H1 (cell line): ENCODE results near the gene FRMD5. TPM values are rescaled to one million over a fixed set of nuclear protein-coding genes. Genes with fewer than 3 reads are reported as not detected.

Source experiments
- CTCF ChIA-PET: fragments of 300-600 bp; sonication (Branson Sonifier 250); formaldehyde crosslinking; loops from one replicate; lab custom pipeline; 2021; ENCODE audit not compliant: partially characterized antibody; lab: Charles Lee
- POLR2A ChIA-PET: fragments of 300-600 bp; sonication (Branson Sonifier 250); formaldehyde crosslinking; loops from one replicate; lab custom pipeline; 2021; ENCODE audit warnings: inconsistent platforms; ENCODE audit not compliant: partially characterized antibody; lab: Charles Lee
- DNase-seq, 2 experiments: peaks; one replicate each; pipeline versions ENCODE4 v3.0.0 to v3.0.0-alpha.2; 2010 to 2022; ENCODE audit warnings: low spot score in 2 of 2, low read depth in 1 of 2, mixed read lengths in 1 of 2
- FAIRE-seq: peaks from 2 replicates; lab custom pipeline; 2011; peaks lifted over from hg19 to GRCh38; lab: Jason Lieb, UNC
- H2AFZ ChIP-seq: 2 replicates; pipeline ENCODE4 v1.8.1; 2012; ENCODE audit warnings: low read length, inconsistent platforms
- H2AK5ac ChIP-seq: 2 replicates; pipeline ENCODE4 v1.6.1; 2013; ENCODE audit warnings: low read depth, low read length
- H2BK120ac ChIP-seq: replicated peaks from 2 replicates; pipeline ENCODE3; 2013; ENCODE audit warnings: low read depth, low read length, inconsistent platforms
- H2BK12ac ChIP-seq: 2 replicates; pipeline ENCODE4 v1.6.1; 2013; ENCODE audit warnings: low read depth, low read length
- H2BK15ac ChIP-seq: 2 replicates; pipeline ENCODE4 v1.6.1; 2013; ENCODE audit warnings: low read length
- H2BK20ac ChIP-seq: 2 replicates; pipeline ENCODE4 v1.6.1; 2013; ENCODE audit warnings: low read length
- H2BK5ac ChIP-seq: 2 replicates; pipeline ENCODE4 v1.6.1; 2013; ENCODE audit warnings: low read depth, low read length
- H3K14ac ChIP-seq: 2 replicates; pipeline ENCODE4 v1.6.1; 2013; ENCODE audit warnings: inconsistent platforms; ENCODE audit not compliant: insufficient read length
- H3K18ac ChIP-seq: 2 replicates; pipeline ENCODE4 v1.6.1; 2013; ENCODE audit warnings: low read length; ENCODE audit errors: extremely low read depth
- H3K23ac ChIP-seq: 2 replicates; pipeline ENCODE4 v1.6.1; 2013; ENCODE audit warnings: inconsistent platforms; ENCODE audit not compliant: insufficient read length
- H3K23me2 ChIP-seq: 2 replicates; pipeline ENCODE4 v1.6.1; 2013; ENCODE audit warnings: low read depth, low read length
- H3K27ac ChIP-seq: 2 replicates; pipeline ENCODE4 v1.6.1; 2011; ENCODE audit warnings: low read depth, low read length, inconsistent platforms
- H3K27me3 ChIP-seq, 4 experiments: replicated peaks in 1 of 4; 1 replicate in 1 of 4; 2 replicates in 3 of 4; pipeline versions ENCODE4 v1.6.1 to v1.8.1; 2011 to 2013; ENCODE audit warnings: low read length in 3 of 4, mild to moderate bottlenecking in 3 of 4, inconsistent platforms in 2 of 4, mixed read lengths in 2 of 4, moderate library complexity in 1 of 4; ENCODE audit not compliant: control insufficient read depth in 3 of 4, insufficient read depth in 3 of 4; ENCODE audit errors: extremely low read depth in 1 of 4
- H3K36me3 ChIP-seq, 4 experiments: 2 replicates each; pipeline versions ENCODE4 v1.6.1 to v1.8.1; 2011 to 2013; ENCODE audit warnings: mild to moderate bottlenecking in 4 of 4, low read length in 3 of 4, moderate library complexity in 2 of 4, control low read depth in 1 of 4, inconsistent platforms in 1 of 4; ENCODE audit not compliant: insufficient read depth in 4 of 4, control insufficient read depth in 2 of 4
- H3K4ac ChIP-seq: replicated peaks from 2 replicates; pipeline ENCODE3; 2013; ENCODE audit warnings: low read length, low read depth, mixed read lengths, inconsistent platforms; ENCODE audit not compliant: insufficient read length
- H3K4me1 ChIP-seq, 4 experiments: replicated peaks in 1 of 4; 1 replicate in 1 of 4; 2 replicates in 3 of 4; pipeline versions ENCODE4 v1.6.1 to v1.8.1; 2011 to 2013; ENCODE audit warnings: low read length in 3 of 4, inconsistent platforms in 2 of 4, mixed read lengths in 1 of 4; ENCODE audit not compliant: insufficient read depth in 4 of 4, control insufficient read depth in 3 of 4
- H3K4me2 ChIP-seq, 2 experiments: 2 replicates each; pipeline versions ENCODE4 v1.6.1 to v1.8.1; 2011 to 2013; ENCODE audit warnings: low read depth in 2 of 2, low read length in 2 of 2, control low read depth in 1 of 2, inconsistent platforms in 1 of 2, mild to moderate bottlenecking in 1 of 2; ENCODE audit not compliant: insufficient read depth in 1 of 2
- H3K4me3 ChIP-seq, 4 experiments: fragments of 200-600, 300-600 bp in 1 of 4; sonication (generic), shearing (Covaris generic), sonication (Bioruptor Twin) in 1 of 4; 2 replicates each; pipeline versions ENCODE4 v1.5.1 to v1.8.1; 2011 to 2016; ENCODE audit warnings: low read length in 4 of 4, low read depth in 3 of 4, control low read depth in 2 of 4, inconsistent platforms in 2 of 4, mild to moderate bottlenecking in 2 of 4, mixed read lengths in 1 of 4, moderate library complexity in 1 of 4; ENCODE audit not compliant: insufficient read depth in 2 of 4; ENCODE audit errors: extremely low read depth in 1 of 4
- H3K56ac ChIP-seq: replicated peaks from 2 replicates; pipeline ENCODE3; 2013; ENCODE audit warnings: low read depth, mild to moderate bottlenecking, mixed read lengths, low read length, inconsistent platforms; ENCODE audit not compliant: insufficient read length
- H3K79me1 ChIP-seq: 2 replicates; pipeline ENCODE4 v1.6.1; 2013; ENCODE audit warnings: low read depth, low read length, control low read depth
- H3K79me2 ChIP-seq, 2 experiments: 2 replicates each; pipeline versions ENCODE4 v1.6.1 to v1.8.1; 2012 to 2013; ENCODE audit warnings: low read length in 2 of 2, mild to moderate bottlenecking in 2 of 2, inconsistent platforms in 1 of 2; ENCODE audit not compliant: insufficient read depth in 2 of 2, control insufficient read depth in 1 of 2
- H3K9ac ChIP-seq, 4 experiments: replicated peaks in 1 of 4; 1 replicate in 1 of 4; 2 replicates in 3 of 4; pipeline versions ENCODE4 v1.6.1 to v1.8.1; 2011 to 2013; ENCODE audit warnings: low read depth in 3 of 4, low read length in 3 of 4, control low read depth in 2 of 4, mild to moderate bottlenecking in 2 of 4, moderate library complexity in 2 of 4, inconsistent platforms in 1 of 4; ENCODE audit errors: extremely low read depth in 1 of 4
- H3K9me3 ChIP-seq, 2 experiments: 2 replicates each; pipeline versions ENCODE4 v1.6.1 to v1.8.1; 2012 to 2013; ENCODE audit warnings: mild to moderate bottlenecking in 2 of 2, moderate library complexity in 2 of 2, control low read depth in 1 of 2, inconsistent platforms in 1 of 2, low read depth in 1 of 2, low read length in 1 of 2, mixed read lengths in 1 of 2; ENCODE audit not compliant: insufficient read depth in 2 of 2
- H4K20me1 ChIP-seq, 2 experiments: replicated peaks in 1 of 2; 2 replicates each; pipeline versions ENCODE3 to v1.8.1; 2011 to 2013; ENCODE audit warnings: inconsistent platforms in 2 of 2, low read length in 2 of 2, mild to moderate bottlenecking in 1 of 2; ENCODE audit not compliant: insufficient read depth in 2 of 2, control insufficient read depth in 1 of 2
- H4K5ac ChIP-seq: 2 replicates; pipeline ENCODE4 v1.6.1; 2013; ENCODE audit warnings: low read length, low read depth, mixed read lengths, inconsistent platforms; ENCODE audit not compliant: insufficient read length
- H4K8ac ChIP-seq: 2 replicates; pipeline ENCODE4 v1.8.0; 2013; ENCODE audit warnings: mild to moderate bottlenecking, moderate library complexity, low read length, inconsistent platforms; ENCODE audit not compliant: insufficient read depth; ENCODE audit errors: extremely low read depth
- H4K91ac ChIP-seq: replicated peaks from 2 replicates; pipeline ENCODE3; 2013; ENCODE audit warnings: low read length, mixed read lengths, inconsistent platforms; ENCODE audit not compliant: insufficient read length
- BRCA1 ChIP-seq: IDR thresholded peaks from 2 replicates; pipeline ENCODE4 v1.6.1; 2012; ENCODE audit warnings: low read depth, low read length, improper control_type of control experiment
- CREB1 ChIP-seq: IDR thresholded peaks from 2 replicates; pipeline ENCODE4 v1.6.1; 2012; ENCODE audit warnings: inconsistent platforms
- CTCF ChIP-seq, 3 experiments: IDR thresholded peaks; 1 replicate in 2 of 3; 2 replicates in 1 of 3; pipeline versions ENCODE4 v1.5.1 to v1.6.1; 2011; ENCODE audit warnings: low read length in 3 of 3, mild to moderate bottlenecking in 3 of 3, inconsistent platforms in 2 of 3, low read depth in 1 of 3, moderate library complexity in 1 of 3; ENCODE audit not compliant: insufficient read depth in 1 of 3; ENCODE audit errors: control extremely low read depth in 1 of 3
- EZH2 ChIP-seq: fragments of 200-600 bp; sonication (generic); IDR thresholded peaks from 2 replicates; pipeline ENCODE4 v1.7.1; 2012; ENCODE audit warnings: low read depth, mild to moderate bottlenecking, moderate library complexity, low read length, inconsistent platforms; ENCODE audit not compliant: severe bottlenecking
- KDM5A ChIP-seq: fragments of 200-600 bp; IDR thresholded peaks from 2 replicates; pipeline ENCODE4 v1.7.1; 2012; ENCODE audit warnings: mild to moderate bottlenecking, low read length, inconsistent platforms, mixed read lengths
- POLR2A ChIP-seq, 2 experiments: IDR thresholded peaks; 1 replicate in 1 of 2; 2 replicates in 1 of 2; pipeline ENCODE4 v1.6.1; 2011; ENCODE audit warnings: low read depth in 2 of 2, low read length in 2 of 2, mild to moderate bottlenecking in 2 of 2; ENCODE audit errors: control extremely low read depth in 1 of 2
- RAD21 ChIP-seq, 2 experiments: IDR thresholded peaks in 1 of 2; conservative IDR thresholded peaks in 1 of 2; 2 replicates each; pipeline ENCODE4 v1.6.1; 2011; ENCODE audit warnings: low read depth in 2 of 2, low read length in 2 of 2, improper control_type of control experiment in 1 of 2, inconsistent platforms in 1 of 2, mild to moderate bottlenecking in 1 of 2, moderate library complexity in 1 of 2
- RBBP5 ChIP-seq: IDR thresholded peaks from 2 replicates; pipeline ENCODE4 v1.7.1; 2012; ENCODE audit warnings: low read depth, mild to moderate bottlenecking, inconsistent platforms, low read length, moderate library complexity, borderline replicate concordance
- USF2 ChIP-seq: IDR thresholded peaks from 2 replicates; pipeline ENCODE4 v1.6.1; 2011; ENCODE audit warnings: low read length, improper control_type of control experiment
- WGBS, 2 experiments: shearing (Covaris generic) in 1 of 2; methylation state at CpG; one replicate each; pipeline versions ENCODE4 v1.1.6 to v1.1.7; 2013 to 2015; ENCODE audit warnings: low lambda C conversion rate in 2 of 2, mixed read lengths in 2 of 2, inconsistent platforms in 1 of 2, low coverage in 1 of 2, missing lambda C conversion rate in 1 of 2; ENCODE audit not compliant: insufficient replicate concordance in 2 of 2, insufficient coverage in 1 of 2, insufficient read length in 1 of 2; ENCODE audit errors: extremely low coverage in 1 of 2, missing lambda C conversion rate in 1 of 2; 5-methylcytosine and 5-hydroxymethylcytosine counted together
- polyA plus RNA-seq, 7 experiments: library from polyadenylated mRNA; depleted of rRNA in 3 of 7; stranded (reverse) in 5 of 7; unstranded in 2 of 7; fragments of >200 nt in 5 of 7; fragments of 200-250 nt in 2 of 7; gene quantifications; 1 replicate in 5 of 7; 2 replicates in 1 of 7; 4 replicates in 1 of 7; pipeline versions ENCODE4 v1.2.1 to v1.2.3, GENCODE V29; 2011 to 2013; ENCODE audit warnings: missing spikeins in 2 of 7, mixed read lengths in 2 of 7
- total RNA-seq: library from RNA; stranded (reverse); fragmentation: NEBNext Ultra II Directional; extraction: Animal tissue kit (Norgen Biotek cat#: 25700); gene quantifications from 2 replicates; pipeline ENCODE4 v1.2.1, GENCODE V29; 2021

FRMD5 gene
- total and polyA plus RNA-seq, 2 of the 8 experiments (the other 6 are each of a cell fraction or from before 2014, with no cell fraction given): 10.1 to 12.6 TPM

GRCh38 chr15:43927203-43927602 lies 267.9 kb downstream of the FRMD5 start:
- Histone ChIP-seq H3K9me3 (no peaks in the 10 kb centered on the region), H3K36me3 (no peaks in the 10 kb centered on the region), H3K4me3 (peak overlapping the region in 1 of 4 experiments; percentile 34; a peak in 1 of 8 replicates), H3K79me2 (no peaks in the 10 kb centered on the region), H2AK5ac (peak overlapping the region; percentile 30; the same call in 1 of the 2 replicates), H3K4me2 (peak overlapping the region; percentile 36 to 47), H3K4me1 (peaks cover 26 to 51% (median 35%) of the 10 kb centered on the region in 4 experiments; a peak in 6 of 7 replicates), H4K20me1 (no peaks in the 10 kb centered on the region), H3K27ac (no peak overlapping the region; the same call in 1 of the 2 replicates), H4K8ac (no peak overlapping the region), H4K91ac (peak overlapping the region; percentile 30), H2AFZ (no peak overlapping the region), H2BK120ac (no peak overlapping the region), H3K18ac (no peak overlapping the region; the same call in 1 of the 2 replicates), H3K9ac (no peak overlapping the region), H2BK5ac (peak overlapping the region; percentile 57; the same call in 1 of the 2 replicates), H3K23me2 (no peaks in the 10 kb centered on the region; the same call in 1 of the 2 replicates), H3K23ac (no peak overlapping the region), H3K4ac (no peak overlapping the region), H4K5ac (no peak overlapping the region), H2BK20ac (peak overlapping the region; percentile 73; the same call in 1 of the 2 replicates), H3K27me3 (no peaks in the 10 kb centered on the region), H3K79me1 (no peaks in the 10 kb centered on the region), H2BK12ac (peak overlapping the region; percentile 18; the same call in 1 of the 2 replicates), H3K56ac (no peak overlapping the region), H2BK15ac (no peak overlapping the region), H3K14ac (no peak overlapping the region)
- DNase-seq (no peak), FAIRE-seq (no peak)
- 50% methylated on average over 4 of the region's 4 CpGs; no CpG with 5 or more reads in 1 of the 2 experiments for WGBS, 2 experiments
- POLR2A ChIA-PET: interaction anchor here (0.6 to 2.2 kb wide), 8 partner anchors 8 to 168 kb away, joined by 3 to 7 read pairs (median 4); no protein-coding TSS in a partner anchor
- CTCF ChIA-PET: interaction anchor here (0.9 to 11.2 kb wide), 5 partner anchors 13 to 138 kb away, joined by 3 to 84 read pairs (median 4); no protein-coding TSS in a partner anchor
- TF ChIP-seq RBBP5: no peak
- no peak for TF ChIP-seq CTCF (IDR thresholded peaks at IDR 0.05; ENCODE audit: control extremely low read depth in 1 of 3, insufficient read depth in 1 of 3, low read depth in 1 of 3, low read length in 3 of 3)
- TF ChIP-seq KDM5A: no peak
- no peak for TF ChIP-seq RAD21 (IDR thresholded peaks at IDR 0.05 in 1 of 2, conservative IDR thresholded peaks at IDR 0.05 in 1 of 2; ENCODE audit: low read depth in 2 of 2, low read length in 2 of 2)
- TF ChIP-seq BRCA1: no peak
- TF ChIP-seq USF2: no peak
- no peak for TF ChIP-seq POLR2A (IDR thresholded peaks at IDR 0.05; ENCODE audit: control extremely low read depth in 1 of 2, low read depth in 2 of 2, low read length in 2 of 2)
- TF ChIP-seq CREB1: no peak
- no peak for TF ChIP-seq EZH2
